Effector CD8-positive, alpha-beta T cell (primary cell): ENCODE measurements around the gene GIPC2.
A peak's percentile ranks its signal among the peaks of the same experiment; 100 is the strongest.
"Not testable (repeated sequence)": the region's sequence is repeated elsewhere in the genome, so short reads cannot be mapped to it uniquely, and the experiment has no call there.

Experiments used
- DNase-seq: peaks from one replicate; lab custom pipeline; 2025; lab: John Stamatoyannopoulos, UW

Gene GIPC2

GRCh38 chr1:78095593-78095992, 49.8 kb downstream of the GIPC2 start:
- no peak for DNase-seq

GRCh38 chr1:78096017-78096416, 50.3 kb downstream of the GIPC2 start:
- DNase-seq: no peak

GRCh38 chr1:78096976-78097375, 51.2 kb downstream of the GIPC2 start:
- DNase-seq: no peak

DNA sequence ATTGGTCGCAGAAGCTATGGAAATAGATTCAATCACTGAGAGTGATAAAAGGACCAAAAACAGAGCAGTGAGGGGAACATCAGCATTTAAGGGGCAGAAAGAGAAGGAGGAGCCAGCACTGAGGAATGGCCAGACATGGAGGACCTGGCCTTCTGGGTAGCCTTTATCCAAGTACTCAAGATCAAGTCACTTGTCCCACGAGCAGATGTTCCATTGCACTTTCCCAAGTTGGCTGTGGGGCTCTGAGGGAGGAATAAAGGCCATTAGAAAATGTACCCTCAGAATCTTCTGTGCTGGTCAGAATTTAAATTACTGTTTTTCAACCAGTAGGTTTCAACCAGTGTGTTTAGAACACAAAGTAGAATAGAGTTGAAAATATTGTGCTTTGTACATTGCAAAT, 55.3 kb downstream of the GIPC2 start:
- no peak for DNase-seq

DNA sequence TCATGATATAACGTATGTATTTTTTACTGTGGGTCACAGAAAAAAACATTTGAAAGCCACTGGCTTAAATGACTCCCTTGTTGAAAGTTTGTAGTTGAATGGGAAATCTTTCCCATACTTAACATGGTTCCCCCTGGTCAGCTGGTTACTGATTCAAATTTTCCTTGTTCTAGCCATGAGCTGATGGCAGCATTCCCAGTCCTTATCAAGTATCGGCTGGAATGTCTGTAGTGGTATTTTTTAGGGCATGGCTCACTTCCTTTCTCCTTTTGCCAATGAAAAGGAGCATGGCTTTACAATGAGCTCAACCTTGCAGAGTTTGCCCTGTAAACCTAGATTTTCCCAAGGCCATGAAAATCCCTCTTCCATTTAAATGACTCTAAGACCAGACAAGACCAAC, 55.7 kb downstream of the GIPC2 start:
- DNase-seq: no peak

DNA sequence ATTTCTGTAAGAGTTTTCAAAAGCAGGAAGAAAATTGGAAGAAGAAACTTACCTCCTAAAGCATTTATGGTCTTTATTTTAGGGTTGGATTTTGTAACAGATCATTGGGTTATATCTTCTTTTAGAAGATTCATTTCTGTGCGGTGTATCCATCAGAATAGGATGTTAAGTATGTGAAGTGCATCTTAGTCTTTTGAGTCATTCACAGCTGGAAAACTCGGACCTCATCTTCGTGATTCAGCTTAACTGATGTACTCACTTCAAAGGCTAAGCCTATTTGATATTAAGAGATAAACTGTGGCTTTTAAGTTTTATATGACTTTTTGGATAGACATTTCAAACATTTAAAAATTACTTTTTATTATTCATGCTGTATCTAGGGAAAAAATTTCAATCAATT, 56.3 kb downstream of the GIPC2 start:
- DNase-seq: no peak

DNA sequence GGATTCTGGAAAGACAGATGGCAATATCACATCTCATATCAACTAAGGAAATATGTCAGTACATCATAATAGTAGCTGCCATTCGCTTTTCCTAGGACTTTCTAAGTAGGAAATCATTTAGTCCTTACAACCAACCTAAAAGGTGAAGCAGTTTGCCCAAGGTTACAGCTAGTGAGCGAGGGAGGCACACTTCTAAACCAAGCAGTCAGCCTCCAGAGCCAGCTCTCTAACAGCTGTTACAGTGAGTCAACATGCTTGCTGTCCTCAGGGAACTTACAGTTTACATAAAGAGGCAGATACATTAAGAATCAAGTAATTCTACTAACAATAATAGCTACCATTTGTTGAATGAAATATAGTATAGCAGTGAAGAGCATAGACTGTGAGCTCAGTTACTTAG, 57.1 kb downstream of the GIPC2 start:
- no peak for DNase-seq

DNA sequence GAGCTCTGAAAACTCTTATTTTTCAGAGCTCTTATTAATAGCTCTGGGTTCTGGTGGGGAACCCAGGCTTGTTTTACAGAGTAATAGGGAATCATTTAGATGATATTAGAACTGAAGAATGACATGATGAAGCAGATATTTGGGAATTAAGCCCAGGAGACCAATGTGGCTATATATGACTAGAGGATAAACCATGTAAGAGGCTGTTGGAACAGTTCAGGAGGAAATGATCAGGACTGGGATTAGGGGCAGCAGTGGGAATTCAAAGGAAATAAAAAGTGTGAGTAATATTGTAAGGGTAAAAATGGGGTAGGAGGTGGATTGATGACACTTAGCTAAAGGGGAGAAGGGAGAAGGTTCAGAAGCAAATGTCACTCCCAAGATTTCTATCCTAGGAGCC, 58.6 kb downstream of the GIPC2 start:
- no peak for DNase-seq

- not testable (repeated sequence) for DNase-seq
Observed at GRCh38 chr1:78109659-78110058, 63.9 kb downstream of the GIPC2 start.

DNA sequence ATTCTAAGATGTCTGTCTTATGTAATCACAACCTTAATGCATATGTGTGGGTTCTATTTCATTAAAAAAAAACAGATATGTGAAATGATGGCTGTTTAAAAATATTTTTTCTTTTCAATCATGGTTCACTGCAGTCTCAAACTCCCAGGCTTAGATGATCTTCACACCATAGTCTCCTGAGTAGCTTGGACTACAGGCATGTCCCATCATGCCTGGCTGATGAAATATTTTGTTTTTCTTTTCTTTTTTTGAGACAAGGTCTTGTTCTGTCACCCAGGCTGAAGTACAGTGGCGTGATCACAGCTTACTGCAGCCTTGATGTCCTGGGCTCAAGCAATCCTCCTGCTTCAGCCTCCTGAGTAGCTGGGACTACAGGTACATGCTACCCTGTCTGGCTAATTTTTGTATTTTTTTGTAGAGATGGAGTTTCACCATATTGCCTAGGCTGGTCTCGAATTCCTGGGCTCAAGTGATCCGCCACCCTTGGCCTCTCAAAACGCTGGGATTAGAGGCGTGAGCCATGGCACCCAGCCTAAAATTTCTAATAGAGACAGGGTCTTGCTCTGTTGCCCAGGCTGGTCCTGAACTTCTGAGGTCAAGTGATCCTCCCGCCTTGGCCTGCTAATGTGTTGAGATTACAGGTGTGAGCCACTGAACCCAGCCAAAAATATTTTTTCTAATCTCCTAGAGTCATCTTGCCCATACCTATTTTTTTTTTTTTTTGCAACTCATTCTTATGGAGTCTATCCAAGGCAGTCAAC, 67.6 kb downstream of the GIPC2 start:
- DNase-seq: no peak

GRCh38 chr1:78114034-78114956, 68.5 kb downstream of the GIPC2 start:
- DNase-seq: peak; percentile 7

DNA sequence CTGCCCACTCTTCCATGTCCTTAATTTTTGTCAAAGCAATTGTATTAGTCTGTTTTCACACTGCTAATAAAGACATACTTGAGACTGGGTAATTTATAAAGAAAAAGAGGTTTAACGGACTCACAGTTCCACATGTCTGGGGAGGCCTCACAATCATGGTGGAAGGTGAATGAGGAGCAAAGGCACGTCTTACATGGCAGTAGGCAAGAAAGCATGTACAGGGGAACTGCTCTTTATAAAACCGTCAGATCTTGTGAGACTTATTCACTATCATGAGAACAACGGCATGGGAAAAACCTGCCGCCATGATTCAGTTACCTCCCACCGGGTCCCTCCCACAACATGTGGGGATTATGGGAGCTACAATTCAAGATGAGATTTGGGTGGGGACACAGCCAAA, 74.7 kb downstream of the GIPC2 start:
- DNase-seq: not testable (repeated sequence)

- DNase-seq: no peak
Observed at GRCh38 chr1:78121710-78122109, 75.9 kb downstream of the GIPC2 start.

DNA sequence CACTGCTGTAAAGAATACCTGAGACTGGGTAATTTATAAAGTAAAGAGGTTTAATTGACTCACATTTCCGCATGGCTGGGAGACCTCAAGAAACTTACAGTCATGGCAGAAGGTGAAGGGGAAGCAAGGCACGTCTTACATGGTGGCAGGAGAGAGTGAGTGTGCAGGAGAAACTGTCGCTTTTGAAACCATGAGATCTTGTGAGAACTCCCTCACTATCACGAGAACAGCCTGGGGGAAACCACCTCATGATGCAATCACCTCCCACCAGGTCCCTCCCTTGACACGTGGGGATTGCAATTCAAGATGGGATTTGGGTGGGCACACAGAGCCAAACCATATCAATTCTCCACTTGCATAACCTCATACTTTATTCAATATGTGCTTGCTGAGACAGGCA, 76.6 kb downstream of the GIPC2 start:
- no peak for DNase-seq

- no peak for DNase-seq
Observed at GRCh38 chr1:78126506-78126905, 80.7 kb downstream of the GIPC2 start.

DNA sequence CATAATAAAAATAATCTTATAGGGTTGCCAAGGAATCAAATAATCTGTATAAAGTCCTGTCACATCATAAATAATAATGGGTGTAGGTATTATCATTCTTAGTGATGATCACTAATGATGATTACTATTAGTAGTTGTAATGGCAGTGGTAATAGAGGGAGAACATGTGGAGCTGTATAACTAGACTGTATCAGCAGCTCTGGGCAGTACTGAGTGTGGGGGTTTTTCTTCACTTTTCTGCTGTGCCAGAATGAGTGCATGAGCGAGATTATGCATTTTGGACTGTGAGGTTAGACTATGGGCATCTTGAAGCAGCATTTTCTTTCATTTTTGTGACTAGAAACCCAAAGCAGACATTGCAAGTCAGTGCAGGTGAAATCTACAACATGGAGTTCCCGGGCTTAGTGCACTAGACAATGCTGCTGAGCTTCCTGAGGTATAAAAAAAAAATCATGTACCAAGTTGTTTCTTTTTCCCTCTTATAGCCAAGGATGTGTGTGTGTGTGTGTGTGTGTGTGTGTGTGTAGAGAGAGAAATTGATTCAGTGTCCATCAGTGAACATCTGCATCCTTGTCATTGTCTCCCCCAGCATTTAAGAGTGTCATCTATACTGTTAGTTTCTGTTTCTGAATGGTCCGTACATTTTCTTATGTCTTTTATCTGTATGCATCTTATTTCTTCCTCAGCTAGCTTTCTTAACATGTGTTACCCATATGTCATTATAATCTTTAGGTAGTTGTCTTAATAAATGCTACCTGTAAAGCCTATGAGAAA, 86.6 kb downstream of the GIPC2 start:
- DNase-seq: no peak

DNA sequence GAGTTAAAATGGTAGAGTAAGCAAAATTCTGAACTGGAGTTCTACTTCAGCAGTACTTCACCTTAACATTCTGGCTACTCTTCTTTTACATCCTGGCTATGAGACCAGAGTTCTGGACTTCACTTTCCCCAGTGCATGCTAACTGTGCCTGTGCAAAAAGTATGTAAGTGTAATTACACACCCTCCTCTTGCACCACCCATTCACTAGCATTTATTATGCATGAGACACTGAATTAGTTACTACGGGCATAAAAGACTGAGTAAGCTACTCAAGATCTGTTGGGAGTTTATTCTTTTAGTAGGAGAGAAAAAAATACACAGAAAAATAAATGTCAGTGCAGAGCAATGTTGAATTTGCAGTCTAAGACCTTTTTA, 87.2 kb downstream of the GIPC2 start:
- no peak for DNase-seq

DNA sequence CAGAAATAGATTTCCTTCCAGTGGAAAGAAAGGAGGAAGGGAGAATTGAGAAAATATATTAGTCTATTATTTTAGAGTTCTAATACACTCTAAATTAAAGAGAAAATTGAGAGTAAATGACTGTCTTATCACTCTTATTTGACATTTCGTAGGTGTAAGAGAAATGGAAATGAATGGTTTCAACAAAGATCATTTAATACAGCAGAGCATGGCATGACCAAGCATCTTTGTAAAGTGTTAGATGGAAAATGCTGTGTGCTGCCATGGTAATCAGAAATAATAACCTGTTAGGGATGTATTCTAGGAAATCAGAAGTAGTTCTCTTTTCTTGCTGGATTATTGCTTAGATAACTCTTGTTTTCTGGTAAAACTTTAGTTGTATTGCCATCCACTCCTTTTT, 90.9 kb downstream of the GIPC2 start:
- no peak for DNase-seq

DNA sequence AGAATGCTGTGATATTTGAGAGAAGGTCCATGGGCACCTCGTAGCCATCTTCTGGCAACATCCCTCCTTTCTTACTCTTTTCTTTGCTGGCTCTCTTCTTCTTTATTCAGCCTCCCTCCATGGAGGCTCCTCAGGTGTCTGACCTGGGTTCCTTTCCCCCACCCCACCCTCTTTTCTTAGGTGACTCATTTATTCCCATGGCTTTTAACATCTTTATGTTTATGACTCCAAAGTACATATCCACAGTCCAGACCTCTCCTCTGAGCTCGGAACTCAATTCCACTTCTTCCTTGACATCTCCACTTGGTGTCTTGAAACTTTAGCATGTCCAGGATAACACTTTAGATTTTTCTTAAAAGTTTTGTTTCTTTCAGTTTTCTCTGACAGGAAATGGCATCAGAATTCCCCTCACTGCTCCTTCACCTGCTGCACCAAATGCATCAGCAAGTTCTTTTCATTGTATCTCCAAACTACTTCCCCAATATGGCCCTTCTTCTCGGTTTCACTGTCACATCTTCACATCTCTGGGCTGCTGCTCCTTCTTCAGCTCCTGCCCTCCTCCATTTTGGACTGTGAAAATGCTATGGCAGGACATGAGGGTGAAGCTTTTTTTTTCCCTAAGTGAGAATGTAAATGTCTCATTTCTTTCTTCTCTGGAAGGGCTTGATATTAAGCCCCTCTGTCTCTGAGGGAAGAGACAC, 95.9 kb downstream of the GIPC2 start:
- no peak for DNase-seq

DNA sequence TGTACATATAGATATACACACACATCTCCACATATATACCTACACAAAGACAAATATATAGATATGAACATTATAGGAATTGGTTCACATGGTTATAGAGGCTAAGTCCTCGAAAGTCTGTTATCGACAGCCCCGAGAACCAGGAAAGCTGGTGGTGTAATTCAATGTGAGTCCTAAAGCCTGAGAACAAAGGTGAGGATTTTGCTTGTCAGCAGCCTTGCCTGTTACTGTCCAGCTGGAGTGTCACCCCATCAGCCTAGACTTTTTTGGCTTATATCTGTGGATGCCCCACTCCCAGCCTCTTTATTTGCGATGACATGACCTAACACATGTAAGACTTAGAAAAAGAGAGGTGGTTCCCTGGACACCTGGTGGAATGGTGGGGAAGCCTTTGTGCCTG, 97.0 kb downstream of the GIPC2 start:
- no peak for DNase-seq

- no peak for DNase-seq
Observed at GRCh38 chr1:78143152-78143551, 97.4 kb downstream of the GIPC2 start.

GRCh38 chr1:78143673-78144072, 97.9 kb downstream of the GIPC2 start:
- DNase-seq: no peak
